ENCODE data around the gene TMEM161A. TPM values are rescaled to one million over a fixed set of nuclear protein-coding genes. Genes with fewer than 3 reads are reported as not detected.

TMEM161A gene
- total and polyA plus RNA-seq, 2 of the 13 experiments (the other 11 are each of a cell fraction or from before 2014, with no cell fraction given), result 25.9 to 31.4 TPM

GRCh38 chr19:19171821-19172532 lies 33.7 kb upstream of the TMEM161A start (continued):
- TF ChIP-seq KIAA2018 (CRISPR knock-in tag; IDR thresholded peaks at IDR 0.05; ENCODE audit: borderline replicate concordance) (no peak), SMARCE1 (IDR thresholded peaks at IDR 0.05; ENCODE audit: borderline replicate concordance) (no peak), TEAD2 (CRISPR knock-in tag; IDR thresholded peaks at IDR 0.05) (no peak), MBNL3 (CRISPR knock-in tag; conservative IDR thresholded peaks at IDR 0.05) (no peak), ZNF597 (CRISPR knock-in tag; IDR thresholded peaks at IDR 0.05) (no peak), ZNF335 (CRISPR knock-in tag; IDR thresholded peaks at IDR 0.05) (no peak), BORCS8-MEF2B (CRISPR knock-in tag; IDR thresholded peaks at IDR 0.05) (peak; percentile 52; the same call in 1 of the 2 replicates), ZNF260 (CRISPR knock-in tag; IDR thresholded peaks at IDR 0.05; ENCODE audit: borderline replicate concordance, low read depth) (no peak), ZBTB7B (CRISPR knock-in tag; IDR thresholded peaks at IDR 0.05) (peak; percentile 93), NFRKB (IDR thresholded peaks at IDR 0.05) (no peak), SAP130 (CRISPR knock-in tag; IDR thresholded peaks at IDR 0.05; ENCODE audit: low read depth) (peak; percentile 76), NFIB (CRISPR knock-in tag; IDR thresholded peaks at IDR 0.05; ENCODE audit: borderline replicate concordance) (no peak), ZNF33B (CRISPR knock-in tag; IDR thresholded peaks at IDR 0.05) (no peak), HOXA7 (CRISPR knock-in tag; IDR thresholded peaks at IDR 0.05) (no peak), ZNF569 (CRISPR knock-in tag; IDR thresholded peaks at IDR 0.05; ENCODE audit: borderline replicate concordance) (no peak), ZNF777 (CRISPR knock-in tag; IDR thresholded peaks at IDR 0.05) (no peak), ZNF891 (CRISPR knock-in tag; IDR thresholded peaks at IDR 0.05) (no peak), FLYWCH1 (CRISPR knock-in tag; IDR thresholded peaks at IDR 0.05) (no peak), ZSCAN20 (CRISPR knock-in tag; IDR thresholded peaks at IDR 0.05; ENCODE audit: borderline replicate concordance) (no peak), DMTF1 (CRISPR knock-in tag; IDR thresholded peaks at IDR 0.05) (no peak)
